ENCODE data around the gene NEO1.
"Not testable (repeated sequence)": the region's sequence is repeated elsewhere in the genome, so short reads cannot be mapped to it uniquely, and the experiment has no call there.

NEO1 gene

GRCh38 chr15:73265536-73266153 lies 213.4 kb downstream of the NEO1 start:
- peak; percentile 69 for DNase-seq

- DNase-seq, result no peak
These were observed 216.2 kb downstream of the NEO1 start for GRCh38 chr15:73268457-73268856.

- DNase-seq, result no peak
These were observed 218.3 kb downstream of the NEO1 start for GRCh38 chr15:73270366-73271097.

GRCh38 chr15:73273181-73274002 lies 221.1 kb downstream of the NEO1 start:
- DNase-seq, result peak; percentile 61

- no peak for DNase-seq
These were observed 223.6 kb downstream of the NEO1 start for GRCh38 chr15:73275862-73276261.

GRCh38 chr15:73282567-73283365 lies 230.5 kb downstream of the NEO1 start:
- DNase-seq, result no peak

- DNase-seq, result no peak
These were observed 231.2 kb downstream of the NEO1 start for GRCh38 chr15:73283366-73283962.

GRCh38 chr15:73284090-73284716 lies 231.9 kb downstream of the NEO1 start:
- DNase-seq, result no peak

GRCh38 chr15:73286311-73286710 lies 234.0 kb downstream of the NEO1 start:
- DNase-seq, result no peak

- DNase-seq, result no peak
These were observed 234.8 kb downstream of the NEO1 start for GRCh38 chr15:73287019-73287418.

- no peak for DNase-seq
These were observed 239.2 kb downstream of the NEO1 start for GRCh38 chr15:73291441-73291840.

GRCh38 chr15:73293773-73294172 lies 241.5 kb downstream of the NEO1 start:
- DNase-seq, result no peak

- DNase-seq, result no peak
These were observed 243.5 kb downstream of the NEO1 start for GRCh38 chr15:73295630-73296286.

GRCh38 chr15:73296609-73297353 lies 244.5 kb downstream of the NEO1 start:
- no peak for DNase-seq

GRCh38 chr15:73298522-73299245 lies 246.4 kb downstream of the NEO1 start:
- no peak for DNase-seq

- not testable (repeated sequence) for DNase-seq
These were observed 248.0 kb downstream of the NEO1 start for GRCh38 chr15:73300286-73300685.

GRCh38 chr15:73303636-73304035 lies 251.4 kb downstream of the NEO1 start:
- DNase-seq, result no peak

- peak; percentile 33 for DNase-seq
These were observed 253.3 kb downstream of the NEO1 start for GRCh38 chr15:73305331-73306211.

- no peak for DNase-seq
These were observed 256.0 kb downstream of the NEO1 start for GRCh38 chr15:73308305-73308704.
